ENCODE data around the gene APLF. TPM values are rescaled to one million over a fixed set of nuclear protein-coding genes. Genes with fewer than 3 reads are reported as not detected.

Gene APLF
- total RNA-seq, 6 experiments from 2014 or later: 1.3 to 1.8 (median 1.5) TPM

DNA sequence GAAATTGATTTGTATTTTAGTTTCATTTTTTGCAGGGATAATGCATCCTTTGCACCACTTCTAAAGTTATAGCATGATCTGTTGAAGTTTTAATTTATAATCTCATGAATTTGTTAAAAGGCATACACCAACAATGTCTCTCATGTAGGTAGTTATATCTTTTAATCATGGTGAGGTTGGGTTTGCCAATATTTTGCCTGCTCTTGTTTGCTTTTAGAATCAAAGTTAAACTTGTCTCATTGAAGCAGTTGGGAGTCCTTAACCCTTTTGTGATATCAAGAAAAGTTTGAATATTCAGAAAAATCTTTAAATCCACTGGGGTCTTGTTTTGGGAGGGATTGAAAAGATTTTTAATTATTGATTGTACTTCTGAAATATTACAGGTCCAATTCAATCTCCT lies 31.7 kb downstream of the APLF start:
- no peaks in the 10 kb centered on the region; the same call in 1 of the 2 replicates for H3K27me3 Mint-ChIP-seq (ENCODE audit: insufficient read depth)
- no peaks in the 10 kb centered on the region for H3K4me1 Mint-ChIP-seq (ENCODE audit: low read depth)
- TF ChIP-seq, protein P1, sequence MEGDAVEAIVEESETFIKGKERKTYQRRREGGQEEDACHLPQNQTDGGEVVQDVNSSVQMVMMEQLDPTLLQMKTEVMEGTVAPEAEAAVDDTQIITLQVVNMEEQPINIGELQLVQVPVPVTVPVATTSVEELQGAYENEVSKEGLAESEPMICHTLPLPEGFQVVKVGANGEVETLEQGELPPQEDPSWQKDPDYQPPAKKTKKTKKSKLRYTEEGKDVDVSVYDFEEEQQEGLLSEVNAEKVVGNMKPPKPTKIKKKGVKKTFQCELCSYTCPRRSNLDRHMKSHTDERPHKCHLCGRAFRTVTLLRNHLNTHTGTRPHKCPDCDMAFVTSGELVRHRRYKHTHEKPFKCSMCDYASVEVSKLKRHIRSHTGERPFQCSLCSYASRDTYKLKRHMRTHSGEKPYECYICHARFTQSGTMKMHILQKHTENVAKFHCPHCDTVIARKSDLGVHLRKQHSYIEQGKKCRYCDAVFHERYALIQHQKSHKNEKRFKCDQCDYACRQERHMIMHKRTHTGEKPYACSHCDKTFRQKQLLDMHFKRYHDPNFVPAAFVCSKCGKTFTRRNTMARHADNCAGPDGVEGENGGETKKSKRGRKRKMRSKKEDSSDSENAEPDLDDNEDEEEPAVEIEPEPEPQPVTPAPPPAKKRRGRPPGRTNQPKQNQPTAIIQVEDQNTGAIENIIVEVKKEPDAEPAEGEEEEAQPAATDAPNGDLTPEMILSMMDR (IDR thresholded peaks at IDR 0.05): no peak
- no peaks in the 10 kb centered on the region for H3K36me3 Mint-ChIP-seq (ENCODE audit: low read depth)
- H3K4me3 Mint-ChIP-seq: no peak overlapping the region
- H3K9me3 Mint-ChIP-seq: peaks cover 7% of the 10 kb centered on the region
- no peak overlapping the region for H3K27ac Mint-ChIP-seq
- no peak for DNase-seq

DNA sequence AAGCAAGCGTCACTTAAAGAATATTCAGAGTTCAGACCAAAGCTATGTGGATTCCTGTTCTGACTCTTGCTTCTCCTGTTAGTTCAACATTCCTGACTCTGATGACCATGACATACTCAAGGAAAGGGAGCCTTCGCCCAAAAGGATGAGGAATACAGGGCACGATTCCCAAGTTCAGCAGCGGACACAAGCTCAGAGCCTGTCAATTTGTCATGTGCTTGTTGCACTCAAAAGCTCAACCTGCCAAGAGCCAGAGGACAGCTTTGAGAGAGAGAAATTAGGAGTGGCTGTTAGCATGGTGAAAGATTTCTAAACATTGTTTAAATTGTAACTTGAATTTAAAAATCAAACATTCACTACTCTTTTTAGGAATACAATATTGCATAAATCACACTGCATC lies 33.3 kb downstream of the APLF start:
- peaks cover 7% of the 10 kb centered on the region for H3K9me3 Mint-ChIP-seq
- no peak overlapping the region for H3K27ac Mint-ChIP-seq
- no peaks in the 10 kb centered on the region for H3K4me1 Mint-ChIP-seq (ENCODE audit: low read depth)
- no peaks in the 10 kb centered on the region for H3K27me3 Mint-ChIP-seq (ENCODE audit: insufficient read depth)
- no peak overlapping the region for H3K4me3 Mint-ChIP-seq
- no peaks in the 10 kb centered on the region for H3K36me3 Mint-ChIP-seq (ENCODE audit: low read depth)
- TF ChIP-seq, protein P1 (IDR thresholded peaks at IDR 0.05): no peak
- no peak for DNase-seq

DNA sequence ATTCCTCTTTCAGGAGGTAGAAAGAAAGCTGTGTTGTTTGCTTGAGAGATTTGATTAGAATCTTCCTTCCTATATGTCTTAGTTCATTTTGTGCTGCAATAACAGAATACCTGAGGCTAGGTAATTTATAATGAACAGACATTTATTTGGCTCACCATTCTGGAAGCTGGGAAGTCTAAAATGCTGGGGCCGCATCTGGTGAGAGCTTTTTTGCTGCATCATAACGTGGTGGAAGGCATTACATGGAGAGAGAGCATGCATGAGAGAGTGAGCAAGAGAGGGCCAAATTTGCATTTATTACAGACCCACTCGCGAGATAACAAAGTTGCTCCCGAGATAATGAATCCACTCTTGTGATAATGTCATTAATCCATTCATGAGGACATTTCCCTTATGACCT lies 34.4 kb downstream of the APLF start:
- Mint-ChIP-seq H3K36me3 (ENCODE audit: low read depth) (no peaks in the 10 kb centered on the region), H3K27ac (no peak overlapping the region), H3K4me1 (ENCODE audit: low read depth) (no peaks in the 10 kb centered on the region), H3K4me3 (no peak overlapping the region), H3K27me3 (ENCODE audit: insufficient read depth) (no peaks in the 10 kb centered on the region), H3K9me3 (peaks cover 2% of the 10 kb centered on the region)
- DNase-seq: no peak
- TF ChIP-seq, protein P1 (IDR thresholded peaks at IDR 0.05): no peak

DNA sequence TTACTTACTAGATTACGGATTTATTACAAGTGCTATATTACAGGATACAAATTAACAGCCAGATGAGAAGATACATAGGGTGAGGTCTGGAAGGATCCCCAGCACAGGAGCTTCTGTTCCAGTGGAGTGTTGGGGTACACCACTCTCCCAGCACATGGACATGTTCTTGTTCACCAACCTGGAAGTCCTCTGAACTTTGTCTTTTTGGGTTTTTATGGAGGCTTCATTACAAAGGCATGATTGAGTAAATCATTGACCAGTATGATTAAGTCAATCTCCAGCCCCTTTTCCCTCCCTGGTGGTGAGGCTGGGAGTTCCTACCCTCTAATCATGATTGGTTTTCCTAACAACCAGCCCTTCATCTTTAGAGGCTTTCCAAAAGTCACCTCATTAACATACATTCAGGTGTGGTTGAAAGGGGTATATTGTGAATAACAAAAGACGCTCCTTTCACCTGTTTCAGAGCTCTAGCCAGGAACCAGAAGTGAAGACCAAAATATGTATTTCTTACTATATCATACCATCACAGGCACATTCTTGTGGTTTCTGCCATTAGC lies 38.3 kb downstream of the APLF start:
- no peak for DNase-seq
- H3K4me1 Mint-ChIP-seq (ENCODE audit: low read depth): peaks cover 2% of the 10 kb centered on the region; the same call in 1 of the 2 replicates

DNA sequence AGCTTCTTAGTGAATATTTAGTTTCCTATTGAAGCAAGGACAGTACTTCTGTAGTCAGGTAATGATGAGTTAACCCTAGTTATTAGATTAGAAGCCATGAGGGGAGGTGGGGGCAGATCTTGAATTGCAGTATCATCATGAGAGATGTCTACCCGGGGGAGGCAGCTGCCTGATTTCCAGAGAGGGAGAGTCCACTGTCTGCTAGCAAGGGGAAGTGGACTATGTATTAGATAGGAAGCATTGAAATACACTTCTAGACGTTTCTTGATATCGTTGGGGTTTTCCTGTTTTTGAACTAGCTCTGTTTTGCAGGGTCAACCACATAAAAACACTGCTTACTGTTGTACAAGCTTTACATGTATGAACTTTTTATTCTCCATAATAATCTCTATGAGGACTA lies 38.8 kb downstream of the APLF start:
- Mint-ChIP-seq H3K27me3 (ENCODE audit: insufficient read depth) (no peaks in the 10 kb centered on the region), H3K4me1 (ENCODE audit: low read depth) (peaks cover 5% of the 10 kb centered on the region; the same call in 1 of the 2 replicates), H3K4me3 (no peak overlapping the region), H3K36me3 (ENCODE audit: low read depth) (no peaks in the 10 kb centered on the region), H3K9me3 (no peaks in the 10 kb centered on the region), H3K27ac (no peak overlapping the region)
- DNase-seq: no peak
- TF ChIP-seq, protein P1 (IDR thresholded peaks at IDR 0.05): no peak

More for the DNA sequence above, 38.3 kb downstream of the APLF start:
- H3K9me3 Mint-ChIP-seq: no peaks in the 10 kb centered on the region
- no peaks in the 10 kb centered on the region for H3K36me3 Mint-ChIP-seq (ENCODE audit: low read depth)
- H3K4me3 Mint-ChIP-seq: no peak overlapping the region
- H3K27ac Mint-ChIP-seq: no peak overlapping the region
- TF ChIP-seq, protein P1 (IDR thresholded peaks at IDR 0.05): no peak
- no peaks in the 10 kb centered on the region for H3K27me3 Mint-ChIP-seq (ENCODE audit: insufficient read depth)

Measured in HFFc6 (cell line).